ENCODE data around the gene PRR5L.

PRR5L gene

GRCh38 chr11:36375353-36376008, 79.4 kb downstream of the PRR5L start:
- H3K4me3 ChIP-seq (ENCODE audit: low read depth, low read length): no peak overlapping the region
- DNase-seq (ENCODE audit: low read depth): no peak
- TF ChIP-seq CTCF (IDR thresholded peaks at IDR 0.05; ENCODE audit: control insufficient read depth, extremely low read depth, insufficient read depth): no peak

GRCh38 chr11:36376009-36376887, 80.2 kb downstream of the PRR5L start:
- TF ChIP-seq CTCF (IDR thresholded peaks at IDR 0.05; ENCODE audit: control insufficient read depth, extremely low read depth, insufficient read depth): no peak
- DNase-seq (ENCODE audit: low read depth): no peak
- peak overlapping the region; percentile 23 for H3K4me3 ChIP-seq (ENCODE audit: low read depth, low read length)

GRCh38 chr11:36376888-36377758, 81.0 kb downstream of the PRR5L start:
- peak overlapping the region; percentile 23 for H3K4me3 ChIP-seq (ENCODE audit: low read depth, low read length)
- DNase-seq (ENCODE audit: low read depth): no peak
- TF ChIP-seq CTCF (IDR thresholded peaks at IDR 0.05; ENCODE audit: control insufficient read depth, extremely low read depth, insufficient read depth): no peak

- H3K4me3 ChIP-seq (ENCODE audit: low read depth, low read length): no peak overlapping the region
- no peak for TF ChIP-seq CTCF (IDR thresholded peaks at IDR 0.05; ENCODE audit: control insufficient read depth, extremely low read depth, insufficient read depth)
- no peak for DNase-seq (ENCODE audit: low read depth)
Measured at GRCh38 chr11:36377759-36378564, 81.9 kb downstream of the PRR5L start.

GRCh38 chr11:36379653-36380052, 83.6 kb downstream of the PRR5L start:
- H3K4me3 ChIP-seq (ENCODE audit: low read depth, low read length): no peak overlapping the region
- DNase-seq (ENCODE audit: low read depth): no peak
- TF ChIP-seq CTCF (IDR thresholded peaks at IDR 0.05; ENCODE audit: control insufficient read depth, extremely low read depth, insufficient read depth): no peak
